Adrenal gland (tissue), 12 donors: Measurements from ENCODE around the gene PSKH1. TPM values are rescaled to one million over a fixed set of nuclear protein-coding genes. Genes with fewer than 3 reads are reported as not detected.

Experiments
- DNase-seq, 7 donors: peaks; one replicate each; pipeline ENCODE4 v3.0.0-alpha.2; 2019 to 2020
- H3K27ac ChIP-seq, 5 donors: fragments of 200-600 bp; sonication (generic) in 4 of 5; 1 replicate in 3 of 5; 2 replicates in 2 of 5; pipeline versions ENCODE4 v1.5.1 to v1.8.0; 2016 to 2020; ENCODE audit warnings: mild to moderate bottlenecking in 1 of 5
- H3K27me3 ChIP-seq: fragments of 200-600 bp; 2 replicates; pipeline ENCODE4 v1.8.0; 2021
- H3K36me3 ChIP-seq, 2 donors: fragments of 200-600 bp; replicated peaks in 1 of 2; 1 replicate in 1 of 2; 2 replicates in 1 of 2; pipeline versions ENCODE4 v1.5.1 to v1.8.0; 2018 to 2022
- H3K4me1 ChIP-seq, 2 donors: fragments of 200-600 bp; replicated peaks in 1 of 2; 1 replicate in 1 of 2; 2 replicates in 1 of 2; pipeline versions ENCODE4 v1.5.1 to v1.8.0; 2018 to 2021
- H3K4me3 ChIP-seq, 4 donors: fragments of 200-600 bp; sonication (generic) in 3 of 4; one replicate each; pipeline ENCODE4 v1.5.1; 2016 to 2018
- H3K9me3 ChIP-seq, 3 donors: fragments of 200-600 bp; sonication (generic) in 1 of 3; replicated peaks in 1 of 3; 1 replicate in 2 of 3; 2 replicates in 1 of 3; pipeline versions ENCODE4 v1.5.1 to v1.8.0; 2016 to 2021
- POLR2A ChIP-seq, 2 donors: fragments of 450-650 bp; IDR thresholded peaks; one replicate each; pipeline ENCODE4 v1.6.1; 2017; ENCODE audit warnings: antibody characterized with exemption in 2 of 2, mild to moderate bottlenecking in 2 of 2, moderate library complexity in 1 of 2
- WGBS, 4 donors: extraction: QIAGEN DNeasy Blood & Tissue Kit in 2 of 4; methylation state at CpG; one replicate each; pipeline versions ENCODE4 v1.1.5 to v1.1.7; 2013 to 2017; 5-methylcytosine and 5-hydroxymethylcytosine counted together
- intact Hi-C, 2 donors: fragments of 100-400 bp; cut with DNase I; formaldehyde crosslinking; loops; one replicate each; pipeline versions ENCODE4 v1.14.1 to v1.15.0; 2022 to 2023
- polyA plus RNA-seq, 3 donors: library from polyadenylated mRNA; stranded (reverse); fragments of 200-250 nt in 2 of 3; fragments of 350-450 nt in 1 of 3; fragmentation: Illumina TruSeq in 1 of 3; extraction: RNeasy Lipid Tissue Mini Kit (QIAGEN cat#74804) in 1 of 3; gene quantifications; one replicate each; pipeline ENCODE4 v1.2.3, GENCODE V29; 2013 to 2014
- total RNA-seq, 9 donors: library from RNA; depleted of rRNA in 4 of 9; stranded (reverse); fragments of >200 nt in 4 of 9; fragments of 120-200 nt in 1 of 9; fragmentation: NEBNext Ultra II Directional in 1 of 9; extraction: Animal tissue kit (Norgen Biotek cat#: 25700) in 1 of 9; gene quantifications; one replicate each; pipeline versions ENCODE4 v1.1.0 to v1.2.4, GENCODE V29; 2013 to 2023
- TF ChIP-seq, protein P1 (sequence below), 6 experiments: fragments of 450-650 bp in 4 of 6; fragments of 200-600 bp in 2 of 6; sonication (generic) in 1 of 6; IDR thresholded peaks; 1 replicate in 5 of 6; 2 replicates in 1 of 6; pipeline versions ENCODE4 v1.5.1 to v1.8.0; 2016 to 2021; ENCODE audit warnings: antibody characterized with exemption in 6 of 6, mild to moderate bottlenecking in 2 of 6, moderate library complexity in 1 of 6
- donor health status: healthy with polysubstance abuse.
- donor health status: Bipolar disorder and iron deficiency.
- donor health status: DM: yes; HTN: yes; CAD: no.
- donor health status: DM: no; HTN: no; CAD: no.
- donor health status: DM: no; HTN: no; CAD: no.
- donor health status: DM: yes; HTN: yes; CAD: no.

The PSKH1 gene
- total and polyA plus RNA-seq, 12 donors = 9.5 to 43.7 (median 24.0) TPM

DNA sequence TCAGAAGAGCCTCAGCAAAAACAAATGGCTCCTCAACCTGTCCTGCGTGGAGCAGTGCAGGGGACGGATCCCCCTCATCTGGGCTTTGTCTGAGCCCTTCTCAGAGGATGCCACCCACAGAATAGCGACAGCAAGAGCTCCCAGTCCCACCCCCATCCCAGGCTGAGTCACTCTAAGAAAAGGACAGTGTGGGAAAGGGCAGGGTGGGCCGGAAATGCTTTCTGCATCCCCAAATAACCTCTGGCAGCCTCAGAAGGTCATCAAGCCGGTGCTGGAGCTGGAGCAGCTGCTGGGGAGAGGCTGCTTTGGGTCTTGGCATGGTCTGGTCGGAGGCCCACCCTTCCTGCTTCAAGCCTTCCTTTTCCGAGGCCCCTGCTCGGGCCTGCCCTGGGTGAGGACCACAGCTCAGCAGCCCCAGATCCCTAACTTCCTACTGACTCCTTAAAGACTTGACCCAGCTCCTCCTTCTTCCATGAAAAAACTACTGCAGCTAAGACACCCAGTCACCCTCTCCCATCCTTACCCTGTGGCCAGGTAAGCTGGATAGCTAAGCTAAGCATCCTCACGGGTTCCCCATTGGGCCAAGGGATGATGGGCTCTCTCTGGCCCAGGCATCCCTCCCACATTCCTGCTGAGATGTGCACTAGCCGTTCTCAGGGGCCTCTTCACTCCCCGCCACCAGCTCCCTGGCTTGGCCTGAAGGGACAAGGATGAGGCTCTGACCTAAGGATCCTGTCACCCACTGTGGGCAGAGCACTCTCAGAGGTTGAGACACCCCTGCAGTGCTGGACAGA is 66.7 kb downstream of the PSKH1 start:
- TF ChIP-seq, protein P1, sequence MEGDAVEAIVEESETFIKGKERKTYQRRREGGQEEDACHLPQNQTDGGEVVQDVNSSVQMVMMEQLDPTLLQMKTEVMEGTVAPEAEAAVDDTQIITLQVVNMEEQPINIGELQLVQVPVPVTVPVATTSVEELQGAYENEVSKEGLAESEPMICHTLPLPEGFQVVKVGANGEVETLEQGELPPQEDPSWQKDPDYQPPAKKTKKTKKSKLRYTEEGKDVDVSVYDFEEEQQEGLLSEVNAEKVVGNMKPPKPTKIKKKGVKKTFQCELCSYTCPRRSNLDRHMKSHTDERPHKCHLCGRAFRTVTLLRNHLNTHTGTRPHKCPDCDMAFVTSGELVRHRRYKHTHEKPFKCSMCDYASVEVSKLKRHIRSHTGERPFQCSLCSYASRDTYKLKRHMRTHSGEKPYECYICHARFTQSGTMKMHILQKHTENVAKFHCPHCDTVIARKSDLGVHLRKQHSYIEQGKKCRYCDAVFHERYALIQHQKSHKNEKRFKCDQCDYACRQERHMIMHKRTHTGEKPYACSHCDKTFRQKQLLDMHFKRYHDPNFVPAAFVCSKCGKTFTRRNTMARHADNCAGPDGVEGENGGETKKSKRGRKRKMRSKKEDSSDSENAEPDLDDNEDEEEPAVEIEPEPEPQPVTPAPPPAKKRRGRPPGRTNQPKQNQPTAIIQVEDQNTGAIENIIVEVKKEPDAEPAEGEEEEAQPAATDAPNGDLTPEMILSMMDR (IDR thresholded peaks at IDR 0.05) = no peak
- TF ChIP-seq POLR2A (IDR thresholded peaks at IDR 0.05) = no peak
- intact Hi-C loops = no loop called here
- WGBS, 4 donors = 31 to 45% (median 36%) methylated on average over 5 to 11 of the region's 11 CpGs
- Histone ChIP-seq H3K9me3 (no peaks in the 10 kb centered on the region), H3K36me3 (peaks cover 0 to 74% of the 10 kb centered on the region in 2 donors), H3K4me3 (no peak overlapping the region), H3K27ac (peak overlapping the region in 4 of 5 donors; percentile 36 to 84 (median 42)), H3K4me1 (peaks cover 14 to 39% of the 10 kb centered on the region in 2 donors), H3K27me3 (no peaks in the 10 kb centered on the region)
- peak in 6 of 7 donors; percentile 72 to 92 (median 84) for DNase-seq

DNA sequence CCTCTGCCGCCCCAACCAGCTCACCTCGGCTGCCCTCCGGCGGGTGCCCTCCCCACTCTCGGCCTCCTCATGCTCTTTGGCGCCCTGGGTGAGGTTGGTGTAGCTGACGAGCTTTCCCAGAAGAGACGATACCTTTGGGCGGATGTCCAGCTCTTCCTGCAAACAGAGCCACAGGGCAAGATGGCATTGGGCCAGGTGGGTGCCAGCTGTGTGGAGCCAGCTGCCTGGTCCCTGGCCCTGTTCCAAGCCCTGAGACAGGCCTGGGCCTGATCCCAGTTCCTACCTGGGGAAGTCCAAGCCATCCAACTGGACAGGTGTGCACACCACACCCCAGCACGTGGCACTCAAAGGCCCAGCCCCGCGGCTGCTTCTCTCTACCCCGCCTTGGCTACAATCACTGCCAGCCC is 68.5 kb downstream of the PSKH1 start:
- 67 to 88% (median 81%) methylated on average over 6 to 13 of the region's 13 CpGs for WGBS, 4 donors
- Histone ChIP-seq H3K4me3 (no peak overlapping the region), H3K36me3 (peaks cover 0 to 57% of the 10 kb centered on the region in 2 donors), H3K27ac (peak overlapping the region in 3 of 5 donors; percentile 2 to 84 (median 43)), H3K27me3 (no peaks in the 10 kb centered on the region), H3K4me1 (peaks cover 23 to 53% of the 10 kb centered on the region in 2 donors), H3K9me3 (no peaks in the 10 kb centered on the region)
- TF ChIP-seq POLR2A (IDR thresholded peaks at IDR 0.05) = no peak
- TF ChIP-seq, protein P1 (IDR thresholded peaks at IDR 0.05) = no peak
- peak in 2 of 7 donors; percentile 70 to 92 for DNase-seq
- intact Hi-C loops = no loop called here

DNA sequence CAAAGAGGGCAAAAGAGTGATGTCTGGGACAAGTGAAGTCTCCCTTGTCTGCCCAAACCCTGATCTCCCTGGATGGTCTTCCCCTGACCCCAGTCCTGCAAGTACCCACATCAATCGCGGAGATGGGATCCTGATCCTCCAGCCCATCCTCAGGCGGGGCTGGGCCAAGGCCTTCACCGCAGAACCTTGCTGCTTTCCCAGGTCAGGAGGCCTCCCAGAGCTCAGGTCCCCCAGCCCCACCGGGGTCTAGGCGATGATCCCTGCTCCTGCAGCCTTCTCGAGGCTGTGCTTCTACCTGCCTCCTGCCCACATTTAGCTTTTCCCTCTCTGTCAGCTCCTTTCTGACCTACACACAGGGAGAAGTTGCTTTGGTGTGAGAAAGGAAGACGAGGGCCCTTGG is 69.1 kb downstream of the PSKH1 start:
- peaks cover 29 to 59% of the 10 kb centered on the region in 2 donors for H3K4me1 ChIP-seq
- 91 to 95% (median 92%) methylated on average over 5 to 8 of the region's 8 CpGs for WGBS, 4 donors
- intact Hi-C loops = no loop called here
- peaks cover 0 to 57% of the 10 kb centered on the region in 2 donors for H3K36me3 ChIP-seq
- H3K4me3 ChIP-seq = no peak overlapping the region
- H3K27ac ChIP-seq = peak overlapping the region in 3 of 5 donors; percentile 2 to 84 (median 43)
- TF ChIP-seq, protein P1 (IDR thresholded peaks at IDR 0.05) = no peak
- no peak for TF ChIP-seq POLR2A (IDR thresholded peaks at IDR 0.05)
- H3K27me3 ChIP-seq = no peaks in the 10 kb centered on the region
- H3K9me3 ChIP-seq = no peaks in the 10 kb centered on the region
- DNase-seq = no peak

DNA sequence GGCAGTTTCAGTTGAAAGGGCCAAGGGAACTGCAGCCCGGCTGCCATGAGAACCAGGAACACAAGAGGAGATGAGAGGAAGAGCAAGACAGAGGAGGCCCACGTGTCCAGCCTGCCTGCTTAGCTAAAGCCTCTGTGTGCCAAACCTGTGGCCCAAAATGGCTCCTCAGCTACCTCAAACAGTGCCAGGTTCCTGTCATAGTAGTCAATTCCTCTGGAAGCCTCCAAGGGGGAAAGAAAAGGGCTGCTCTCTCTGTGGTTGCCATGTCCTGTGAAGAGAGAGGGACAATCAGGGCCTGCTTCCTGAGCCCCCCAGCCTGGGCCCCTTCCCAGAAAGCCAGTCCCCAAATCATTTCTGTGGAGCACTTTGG is 70.2 kb downstream of the PSKH1 start:
- TF ChIP-seq, protein P1 (IDR thresholded peaks at IDR 0.05) = no peak
- no peak for TF ChIP-seq POLR2A (IDR thresholded peaks at IDR 0.05)
- DNase-seq = no peak
- intact Hi-C loops = no loop called here
- H3K27ac ChIP-seq = peak overlapping the region in 2 of 5 donors; percentile 31 to 55
- H3K27me3 ChIP-seq = no peaks in the 10 kb centered on the region
- H3K36me3 ChIP-seq = peaks cover 0 to 46% of the 10 kb centered on the region in 2 donors
- no peaks in the 10 kb centered on the region for H3K9me3 ChIP-seq
- no peak overlapping the region for H3K4me3 ChIP-seq
- H3K4me1 ChIP-seq = peaks cover 33 to 64% of the 10 kb centered on the region in 2 donors
- 63 to 76% (median 72%) methylated on average over 2 of the region's 2 CpGs for WGBS, 4 donors
